Neural progenitor cell (in vitro differentiated cells): Measurements from ENCODE around the gene HSD17B14. TPM values are rescaled to one million over a fixed set of nuclear protein-coding genes. Genes with fewer than 3 reads are reported as not detected.

Experiments used
- DNase-seq: peaks from one replicate; pipeline ENCODE4 v3.0.0-alpha.2; 2016; ENCODE audit warnings: low spot score
- H2AFZ ChIP-seq: fragments of 200-600 bp; sonication (generic); replicated peaks from 2 replicates; pipeline ENCODE4 v1.6.1; 2016; ENCODE audit warnings: antibody characterized with exemption
- H3F3A ChIP-seq: fragments of 200-600 bp; sonication (generic); 2 replicates; pipeline ENCODE4 v1.6.1; 2016; ENCODE audit warnings: antibody characterized with exemption, low read depth
- H3K27ac ChIP-seq: fragments of 200-600 bp; sonication (generic); 2 replicates; pipeline ENCODE4 v1.5.1; 2016; ENCODE audit warnings: mild to moderate bottlenecking
- H3K27me3 ChIP-seq: fragments of 200-600 bp; sonication (generic); 2 replicates; pipeline ENCODE4 v1.6.1; 2016; ENCODE audit warnings: mild to moderate bottlenecking, moderate library complexity
- H3K36me3 ChIP-seq: fragments of 200-600 bp; sonication (generic); 2 replicates; pipeline ENCODE4 v1.5.1; 2016
- H3K4me1 ChIP-seq: fragments of 200-600 bp; sonication (generic); 2 replicates; pipeline ENCODE4 v1.6.1; 2016; ENCODE audit warnings: mixed run types
- H3K4me2 ChIP-seq: fragments of 200-600 bp; sonication (generic); 2 replicates; pipeline ENCODE4 v1.6.1; 2016
- H3K4me3 ChIP-seq: fragments of 200-600 bp; sonication (generic); 2 replicates; pipeline ENCODE4 v1.5.1; 2016
- H3K79me2 ChIP-seq: fragments of 200-600 bp; sonication (generic); 2 replicates; pipeline ENCODE4 v1.6.1; 2016; ENCODE audit warnings: low read depth
- H3K9ac ChIP-seq: fragments of 200-600 bp; sonication (generic); 2 replicates; pipeline ENCODE4 v1.6.1; 2016
- H3K9me3 ChIP-seq: fragments of 200-600 bp; sonication (generic); 2 replicates; pipeline ENCODE4 v1.5.1; 2016; ENCODE audit warnings: low read depth
- H4K20me1 ChIP-seq: fragments of 200-600 bp; sonication (generic); 2 replicates; pipeline ENCODE4 v1.6.1; 2016; ENCODE audit warnings: low read depth
- H3K27ac Mint-ChIP-seq: 3 replicates; pipeline ENCODE4 v1.8.0; 2021; ENCODE audit warnings: mixed read lengths
- H3K27me3 Mint-ChIP-seq: 2 replicates; pipeline ENCODE4 v1.8.0; 2022; ENCODE audit warnings: low read depth, mild to moderate bottlenecking, inconsistent platforms, moderate library complexity, mixed read lengths; ENCODE audit not compliant: insufficient read depth
- H3K36me3 Mint-ChIP-seq: 3 replicates; pipeline ENCODE4 v1.8.0; 2021; ENCODE audit warnings: mixed read lengths
- H3K4me1 Mint-ChIP-seq: 3 replicates; pipeline ENCODE4 v1.8.0; 2021; ENCODE audit warnings: mixed read lengths
- H3K4me3 Mint-ChIP-seq: 3 replicates; pipeline ENCODE4 v1.8.0; 2021; ENCODE audit warnings: mild to moderate bottlenecking, moderate library complexity, mixed read lengths
- H3K9me3 Mint-ChIP-seq: 3 replicates; pipeline ENCODE4 v1.8.0; 2020; ENCODE audit warnings: mixed read lengths
- EZH2 ChIP-seq: fragments of 200-600 bp; sonication (generic); IDR thresholded peaks from 2 replicates; pipeline ENCODE4 v1.6.1; 2017; ENCODE audit warnings: antibody characterized with exemption, mild to moderate bottlenecking, moderate library complexity
- EZH2phosphoT487 ChIP-seq: fragments of 200-600 bp; sonication (generic); IDR thresholded peaks from 2 replicates; pipeline ENCODE4 v1.6.1; 2017; ENCODE audit warnings: antibody characterized with exemption
- total RNA-seq: library from RNA; depleted of rRNA; stranded (reverse); fragments of >200 nt; gene quantifications from 2 replicates; pipeline ENCODE4 v1.2.3, GENCODE V29; 2015; ENCODE audit warnings: low replicate concordance
- TF ChIP-seq, protein P1 (sequence below): fragments of 200-600 bp; sonication (generic); IDR thresholded peaks from 2 replicates; pipeline ENCODE4 v1.5.1; 2017; ENCODE audit warnings: antibody characterized with exemption, mild to moderate bottlenecking

HSD17B14 gene
- total RNA-seq, 1 donor from 2014 or later: 11.2 TPM

DNA sequence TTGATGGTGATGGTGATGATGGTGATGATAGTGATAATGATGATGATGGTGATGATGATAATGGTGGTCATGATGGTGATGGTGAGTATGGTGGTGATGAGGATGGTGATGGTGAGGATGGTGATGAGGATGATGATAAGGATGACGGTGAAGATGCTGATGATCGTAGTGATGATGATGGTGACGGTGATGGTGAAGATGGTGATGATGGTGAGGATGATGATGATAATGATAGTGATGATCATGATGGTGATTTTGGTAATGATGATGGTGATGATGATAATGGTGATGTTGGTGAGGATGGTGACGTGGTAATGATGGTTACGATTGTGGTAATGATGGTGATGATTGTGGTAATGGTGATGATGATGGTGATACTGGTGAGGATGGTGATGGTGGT lies 14.7 kb downstream of the HSD17B14 start:
- H3K9me3 ChIP-seq: no peaks in the 10 kb centered on the region
- H3K4me3 Mint-ChIP-seq: no peak overlapping the region

DNA sequence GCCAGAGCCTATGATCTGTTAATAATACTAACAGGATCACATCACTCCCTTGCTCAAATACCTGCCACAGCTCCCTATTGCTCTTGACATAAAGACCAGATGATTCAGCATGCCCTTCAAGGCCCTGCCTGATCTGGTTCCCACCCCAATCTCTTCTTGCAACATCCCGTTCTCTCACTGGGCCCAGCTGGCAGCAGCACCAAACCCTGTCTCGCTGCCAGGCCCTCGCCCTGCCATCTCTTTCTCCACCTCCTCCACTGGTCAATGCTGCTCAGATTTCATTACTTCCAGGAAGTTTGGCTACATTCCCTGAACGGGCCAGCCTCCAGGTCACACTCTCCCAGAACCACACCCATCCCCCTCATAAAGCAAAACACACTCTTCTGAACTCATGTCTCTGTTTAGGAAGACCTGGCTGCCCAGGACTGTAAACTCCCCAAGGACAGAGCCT lies 16.9 kb downstream of the HSD17B14 start:
- H3K9ac ChIP-seq: no peak overlapping the region
- no peak overlapping the region for H3K27ac ChIP-seq
- Mint-ChIP-seq H3K4me1 (peaks cover 7% of the 10 kb centered on the region), H3K27ac (no peak overlapping the region), H3K27me3 (peaks cover 5% of the 10 kb centered on the region), H3K36me3 (peaks cover 2% of the 10 kb centered on the region), H3K4me3 (no peak overlapping the region), H3K9me3 (no peaks in the 10 kb centered on the region)
- TF ChIP-seq EZH2: no peak
- H2AFZ ChIP-seq: no peak overlapping the region
- H3F3A ChIP-seq: no peaks in the 10 kb centered on the region
- no peaks in the 10 kb centered on the region for H3K27me3 ChIP-seq
- H3K79me2 ChIP-seq: no peaks in the 10 kb centered on the region
- no peaks in the 10 kb centered on the region for H4K20me1 ChIP-seq
- H3K4me3 ChIP-seq: no peak overlapping the region
- no peaks in the 10 kb centered on the region for H3K36me3 ChIP-seq
- no peaks in the 10 kb centered on the region for H3K4me1 ChIP-seq
- H3K9me3 ChIP-seq: no peaks in the 10 kb centered on the region
- H3K4me2 ChIP-seq: no peak overlapping the region
- no peak for DNase-seq

More for the DNA sequence above, 14.7 kb downstream of the HSD17B14 start:
- no peak overlapping the region for H2AFZ ChIP-seq
- Mint-ChIP-seq H3K4me1 (no peaks in the 10 kb centered on the region), H3K9me3 (no peaks in the 10 kb centered on the region), H3K27ac (no peak overlapping the region), H3K27me3 (peaks cover 5% of the 10 kb centered on the region), H3K36me3 (peaks cover 4% of the 10 kb centered on the region)
- H3K9ac ChIP-seq: no peak overlapping the region
- no peak for TF ChIP-seq EZH2
- TF ChIP-seq, protein P1, sequence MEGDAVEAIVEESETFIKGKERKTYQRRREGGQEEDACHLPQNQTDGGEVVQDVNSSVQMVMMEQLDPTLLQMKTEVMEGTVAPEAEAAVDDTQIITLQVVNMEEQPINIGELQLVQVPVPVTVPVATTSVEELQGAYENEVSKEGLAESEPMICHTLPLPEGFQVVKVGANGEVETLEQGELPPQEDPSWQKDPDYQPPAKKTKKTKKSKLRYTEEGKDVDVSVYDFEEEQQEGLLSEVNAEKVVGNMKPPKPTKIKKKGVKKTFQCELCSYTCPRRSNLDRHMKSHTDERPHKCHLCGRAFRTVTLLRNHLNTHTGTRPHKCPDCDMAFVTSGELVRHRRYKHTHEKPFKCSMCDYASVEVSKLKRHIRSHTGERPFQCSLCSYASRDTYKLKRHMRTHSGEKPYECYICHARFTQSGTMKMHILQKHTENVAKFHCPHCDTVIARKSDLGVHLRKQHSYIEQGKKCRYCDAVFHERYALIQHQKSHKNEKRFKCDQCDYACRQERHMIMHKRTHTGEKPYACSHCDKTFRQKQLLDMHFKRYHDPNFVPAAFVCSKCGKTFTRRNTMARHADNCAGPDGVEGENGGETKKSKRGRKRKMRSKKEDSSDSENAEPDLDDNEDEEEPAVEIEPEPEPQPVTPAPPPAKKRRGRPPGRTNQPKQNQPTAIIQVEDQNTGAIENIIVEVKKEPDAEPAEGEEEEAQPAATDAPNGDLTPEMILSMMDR: no peak
- no peak for TF ChIP-seq EZH2phosphoT487
- H3K4me1 ChIP-seq: no peaks in the 10 kb centered on the region
- H3K79me2 ChIP-seq: no peaks in the 10 kb centered on the region
- H3K4me3 ChIP-seq: no peak overlapping the region
- DNase-seq: no peak
- no peaks in the 10 kb centered on the region for H3K27me3 ChIP-seq
- H3K4me2 ChIP-seq: no peak overlapping the region
- H3K27ac ChIP-seq: no peak overlapping the region
- H3K36me3 ChIP-seq: no peaks in the 10 kb centered on the region
- no peaks in the 10 kb centered on the region for H3F3A ChIP-seq
- no peaks in the 10 kb centered on the region for H4K20me1 ChIP-seq

GRCh38 chr19:48818234-48818820 lies 18.0 kb downstream of the HSD17B14 start:
- Mint-ChIP-seq H3K27ac (no peak overlapping the region), H3K4me3 (no peak overlapping the region)
- no peaks in the 10 kb centered on the region for H3K79me2 ChIP-seq

More at GRCh38 chr19:48818234-48818820, 18.0 kb downstream of the HSD17B14 start:
- Histone ChIP-seq H3K4me1 (peaks cover 2% of the 10 kb centered on the region), H3K36me3 (no peaks in the 10 kb centered on the region), H3K9ac (no peak overlapping the region), H3K4me2 (no peak overlapping the region), H2AFZ (no peak overlapping the region), H3K27me3 (no peaks in the 10 kb centered on the region), H3K9me3 (no peaks in the 10 kb centered on the region), H3F3A (peaks cover 7% of the 10 kb centered on the region), H4K20me1 (no peaks in the 10 kb centered on the region), H3K4me3 (no peak overlapping the region), H3K27ac (no peak overlapping the region)
- TF ChIP-seq EZH2 (no peak), EZH2phosphoT487 (no peak)
- TF ChIP-seq, protein P1: no peak
- no peaks in the 10 kb centered on the region for H3K9me3 Mint-ChIP-seq
- H3K4me1 Mint-ChIP-seq: peaks cover 7% of the 10 kb centered on the region
- peaks cover 8% of the 10 kb centered on the region for H3K27me3 Mint-ChIP-seq
- no peak for DNase-seq
- H3K36me3 Mint-ChIP-seq: peaks cover 2% of the 10 kb centered on the region
